OCI-LY7 (cell line): ENCODE results near the gene MVB12B. TPM values are rescaled to one million over a fixed set of nuclear protein-coding genes. Genes with fewer than 3 reads are reported as not detected.

ENCODE experiments used
- BruUV-seq: library from RNA; stranded (reverse); fragments of 400-500 nt; replicated peaks from 2 replicates; lab custom pipeline; 2021; lab: Mats Ljungman, UMichigan
- CTCF ChIA-PET: fragments of 300-600 bp; sonication (Branson Sonifier 250); formaldehyde crosslinking; loops from one replicate; lab custom pipeline; 2022; ENCODE audit warnings: antibody characterized with exemption; ENCODE audit not compliant: unreplicated experiment; lab: Charles Lee
- POLR2A ChIA-PET: fragments of 300-600 bp; sonication (Branson Sonifier 250); formaldehyde crosslinking; loops from one replicate; lab custom pipeline; 2022; ENCODE audit warnings: antibody characterized with exemption; lab: Charles Lee
- DNase-seq: peaks from one replicate; pipeline ENCODE4 v3.0.0-alpha.2; 2015; ENCODE audit warnings: low spot score
- H2AFZ ChIP-seq: fragments of 200-600 bp; sonication (generic), shearing (Covaris generic); 2 replicates; pipeline ENCODE4 v1.6.1; 2014; ENCODE audit warnings: mild to moderate bottlenecking, antibody characterized with exemption, low read length, moderate library complexity
- H3K27ac ChIP-seq: fragments of 200-600 bp; sonication (generic); 2 replicates; pipeline ENCODE4 v1.5.1; 2014; ENCODE audit warnings: mixed run types, low read depth, mild to moderate bottlenecking, moderate library complexity, low read length, inconsistent platforms; ENCODE audit not compliant: poor library complexity, severe bottlenecking
- H3K36me3 ChIP-seq: fragments of 200-600 bp; sonication (generic); 2 replicates; pipeline ENCODE4 v1.6.1; 2014; ENCODE audit warnings: mild to moderate bottlenecking, antibody characterized with exemption, low read length, moderate library complexity, mixed read lengths; ENCODE audit not compliant: insufficient read depth
- H3K4me1 ChIP-seq: fragments of 200-600 bp; sonication (generic); 2 replicates; pipeline ENCODE4 v1.5.1; 2014; ENCODE audit warnings: mild to moderate bottlenecking, low read length; ENCODE audit not compliant: insufficient read depth, poor library complexity, severe bottlenecking
- H3K4me2 ChIP-seq: fragments of 200-600 bp; sonication (generic); 2 replicates; pipeline ENCODE4 v1.6.1; 2014; ENCODE audit warnings: mild to moderate bottlenecking, low read length
- H3K4me3 ChIP-seq: fragments of 200-600 bp; sonication (generic); 2 replicates; pipeline ENCODE4 v1.5.1; 2014; ENCODE audit warnings: mild to moderate bottlenecking, low read depth, low read length; ENCODE audit not compliant: poor library complexity, severe bottlenecking
- H3K79me2 ChIP-seq: fragments of 200-600 bp; sonication (generic); 2 replicates; pipeline ENCODE4 v1.6.1; 2016; ENCODE audit warnings: low read depth, mild to moderate bottlenecking, low read length, moderate library complexity, mixed read lengths; ENCODE audit not compliant: insufficient read depth
- H3K9me2 ChIP-seq: fragments of 200-600 bp; sonication (generic); 2 replicates; pipeline ENCODE4 v1.6.1; 2016; ENCODE audit warnings: mild to moderate bottlenecking, low read length, mixed read lengths; ENCODE audit not compliant: insufficient read depth
- H3K9me3 ChIP-seq: fragments of 200-600 bp; sonication (generic); 2 replicates; pipeline ENCODE4 v1.6.1; 2014; ENCODE audit warnings: mild to moderate bottlenecking, mixed run types, low read length, mixed read lengths
- H4K20me1 ChIP-seq: fragments of 200-600 bp; sonication (generic); 2 replicates; pipeline ENCODE4 v1.6.1; 2014; ENCODE audit warnings: mild to moderate bottlenecking, antibody characterized with exemption, low read length, moderate library complexity, mixed read lengths; ENCODE audit not compliant: insufficient read depth
- EZH2phosphoT487 ChIP-seq: fragments of 200-600 bp; sonication (generic); IDR thresholded peaks from 2 replicates; pipeline ENCODE4 v1.6.1; 2018; ENCODE audit warnings: low read depth, borderline replicate concordance, mild to moderate bottlenecking, mixed run types, antibody characterized with exemption, low read length, moderate library complexity, mixed read lengths
- intact Hi-C: fragments of 100-400 bp; cut with micrococcal nuclease; formaldehyde crosslinking; loops from one replicate; pipeline ENCODE4 v1.10.0; 2022; ENCODE audit not compliant: unreplicated experiment
- total RNA-seq, 2 experiments: library from RNA; depleted of rRNA in 1 of 2; stranded (reverse); fragments of >200 nt in 1 of 2; shearing (Covaris generic) in 1 of 2; gene quantifications; 2 replicates each; pipeline ENCODE4 v1.2.3, GENCODE V29; 2014 to 2022
- TF ChIP-seq, protein P1 (sequence below): fragments of 200-600 bp; sonication (generic); conservative IDR thresholded peaks from 2 replicates; pipeline ENCODE4 v1.5.1; 2014; ENCODE audit warnings: mild to moderate bottlenecking, antibody characterized with exemption, low read length, moderate library complexity, mixed read lengths

The MVB12B gene
- total RNA-seq, 2 experiments from 2014 or later, result 1.3 TPM; not detected in 1

DNA sequence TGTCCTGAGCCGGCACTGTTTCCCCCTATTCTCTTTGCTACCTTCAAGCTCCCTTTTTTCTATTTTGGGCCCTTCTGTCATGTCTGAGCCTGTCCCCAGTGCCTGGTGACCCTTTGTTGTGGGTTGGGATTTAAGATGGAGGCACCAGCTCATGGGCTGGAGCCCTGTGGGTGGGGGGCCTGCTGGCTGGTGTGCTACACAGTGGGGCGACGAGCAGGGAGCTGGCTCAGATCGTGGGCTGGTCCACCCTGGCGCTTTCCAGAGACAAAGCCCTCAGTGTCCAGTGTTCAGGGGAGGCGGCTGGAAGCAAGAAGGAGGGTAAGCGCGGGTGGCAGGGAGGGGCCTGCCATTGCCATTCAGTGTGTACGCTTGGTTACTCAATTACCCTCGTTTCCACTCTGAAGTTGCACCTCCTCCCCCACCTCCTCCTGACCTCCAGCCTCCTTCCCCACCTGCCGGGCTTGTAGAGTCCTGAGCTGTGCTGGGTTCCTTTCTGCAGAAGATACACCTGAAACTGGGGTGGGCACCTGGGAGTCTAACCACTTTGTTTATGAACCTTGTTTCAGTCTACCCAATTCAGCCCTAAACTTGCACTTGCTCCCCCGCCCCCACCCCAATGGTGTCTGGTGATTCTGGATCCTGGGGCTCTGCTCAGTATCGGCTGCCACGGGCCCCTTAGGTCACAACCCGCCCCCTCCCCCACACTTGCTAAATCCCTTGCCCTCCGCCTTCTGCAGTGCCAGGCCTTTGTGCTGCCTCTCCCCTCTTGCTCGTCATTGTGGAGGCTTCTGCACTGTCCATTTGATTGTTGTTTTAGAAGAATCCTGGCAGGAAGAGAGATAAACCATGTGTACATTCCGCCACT, 49.9 kb downstream of the MVB12B start:
- H4K20me1 ChIP-seq, result no peaks in the 10 kb centered on the region
- TF ChIP-seq, protein P1, sequence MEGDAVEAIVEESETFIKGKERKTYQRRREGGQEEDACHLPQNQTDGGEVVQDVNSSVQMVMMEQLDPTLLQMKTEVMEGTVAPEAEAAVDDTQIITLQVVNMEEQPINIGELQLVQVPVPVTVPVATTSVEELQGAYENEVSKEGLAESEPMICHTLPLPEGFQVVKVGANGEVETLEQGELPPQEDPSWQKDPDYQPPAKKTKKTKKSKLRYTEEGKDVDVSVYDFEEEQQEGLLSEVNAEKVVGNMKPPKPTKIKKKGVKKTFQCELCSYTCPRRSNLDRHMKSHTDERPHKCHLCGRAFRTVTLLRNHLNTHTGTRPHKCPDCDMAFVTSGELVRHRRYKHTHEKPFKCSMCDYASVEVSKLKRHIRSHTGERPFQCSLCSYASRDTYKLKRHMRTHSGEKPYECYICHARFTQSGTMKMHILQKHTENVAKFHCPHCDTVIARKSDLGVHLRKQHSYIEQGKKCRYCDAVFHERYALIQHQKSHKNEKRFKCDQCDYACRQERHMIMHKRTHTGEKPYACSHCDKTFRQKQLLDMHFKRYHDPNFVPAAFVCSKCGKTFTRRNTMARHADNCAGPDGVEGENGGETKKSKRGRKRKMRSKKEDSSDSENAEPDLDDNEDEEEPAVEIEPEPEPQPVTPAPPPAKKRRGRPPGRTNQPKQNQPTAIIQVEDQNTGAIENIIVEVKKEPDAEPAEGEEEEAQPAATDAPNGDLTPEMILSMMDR, result no peak
- no peak for TF ChIP-seq EZH2phosphoT487
- no TSS peak for BruUV-seq
- H3K4me2 ChIP-seq, result no peak overlapping the region
- H3K4me1 ChIP-seq, result no peaks in the 10 kb centered on the region
- no peak for DNase-seq
- POLR2A ChIA-PET, result interaction anchor here (0.5 to 0.9 kb wide), 2 partner anchors 12 to 1903 kb away, joined by 4 to 5 read pairs; no protein-coding TSS in a partner anchor
- CTCF ChIA-PET, result no interaction called here
- no peak overlapping the region for H2AFZ ChIP-seq
- H3K36me3 ChIP-seq, result no peaks in the 10 kb centered on the region
- no peaks in the 10 kb centered on the region for H3K9me2 ChIP-seq
- no peak overlapping the region for H3K27ac ChIP-seq
- no peaks in the 10 kb centered on the region for H3K79me2 ChIP-seq
- H3K4me3 ChIP-seq, result no peak overlapping the region
- intact Hi-C loops, result no loop called here
- no peaks in the 10 kb centered on the region for H3K9me3 ChIP-seq

DNA sequence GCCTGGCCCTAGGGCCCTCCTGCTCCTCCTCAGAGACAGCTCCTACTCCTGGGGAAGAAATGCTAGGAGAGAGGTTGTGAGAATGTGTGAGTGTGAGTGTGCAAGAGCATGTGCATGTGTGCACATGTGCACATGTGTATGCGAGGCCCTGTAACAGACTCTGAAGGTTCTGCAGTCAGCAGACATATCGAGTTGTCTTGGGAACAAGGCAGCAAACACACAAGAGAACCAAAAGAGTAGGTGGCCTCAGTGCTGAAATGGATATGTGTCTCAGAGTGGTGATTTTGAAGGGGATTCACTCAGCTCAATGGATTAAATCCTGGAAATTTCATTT, 50.5 kb downstream of the MVB12B start:
- no peaks in the 10 kb centered on the region for H3K36me3 ChIP-seq
- H3K79me2 ChIP-seq, result no peaks in the 10 kb centered on the region
- H3K4me2 ChIP-seq, result no peak overlapping the region
- no peaks in the 10 kb centered on the region for H4K20me1 ChIP-seq
- H3K4me3 ChIP-seq, result no peak overlapping the region
- H2AFZ ChIP-seq, result no peak overlapping the region
- DNase-seq, result no peak
- intact Hi-C loops, result no loop called here
- no peaks in the 10 kb centered on the region for H3K9me3 ChIP-seq
- no peaks in the 10 kb centered on the region for H3K9me2 ChIP-seq
- no TSS peak for BruUV-seq
- no peaks in the 10 kb centered on the region for H3K4me1 ChIP-seq
- no peak overlapping the region for H3K27ac ChIP-seq
- POLR2A ChIA-PET, result interaction anchor here (0.5 kb wide), 1 partner anchor 1903 kb away, joined by 5 read pairs; no protein-coding TSS in a partner anchor
- TF ChIP-seq, protein P1, result no peak
- TF ChIP-seq EZH2phosphoT487, result no peak
- CTCF ChIA-PET, result no interaction called here

DNA sequence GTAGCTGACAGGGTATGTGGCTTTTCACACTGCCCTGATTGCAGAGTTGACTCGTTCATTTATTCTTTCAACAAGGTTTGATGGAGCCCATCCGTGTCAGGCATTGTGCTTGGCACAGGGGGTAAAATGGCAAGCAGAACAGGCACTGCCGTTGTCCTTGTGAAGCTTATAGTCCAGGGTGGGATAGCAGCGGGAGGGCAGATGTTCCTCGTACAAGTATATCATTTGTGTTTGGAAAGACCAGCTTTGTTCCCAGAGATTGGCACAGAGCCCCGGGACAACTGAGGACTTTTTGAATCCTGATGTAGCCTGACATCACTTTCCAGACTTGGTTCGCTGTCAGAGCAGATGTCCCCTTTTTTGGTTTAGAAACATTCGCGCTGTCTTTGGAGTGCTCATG, 50.9 kb downstream of the MVB12B start:
- BruUV-seq, result no TSS peak
- no peak overlapping the region for H3K4me3 ChIP-seq
- H3K9me3 ChIP-seq, result no peaks in the 10 kb centered on the region
- no peak for TF ChIP-seq EZH2phosphoT487
- TF ChIP-seq, protein P1, result no peak
- H4K20me1 ChIP-seq, result no peaks in the 10 kb centered on the region
- H3K79me2 ChIP-seq, result no peaks in the 10 kb centered on the region
- H3K27ac ChIP-seq, result no peak overlapping the region
- intact Hi-C loops, result no loop called here
- ChIA-PET POLR2A (no interaction called here), CTCF (no interaction called here)
- no peak overlapping the region for H3K4me2 ChIP-seq
- no peaks in the 10 kb centered on the region for H3K4me1 ChIP-seq
- no peaks in the 10 kb centered on the region for H3K36me3 ChIP-seq
- H3K9me2 ChIP-seq, result no peaks in the 10 kb centered on the region
- no peak overlapping the region for H2AFZ ChIP-seq
- no peak for DNase-seq
